ENCODE measurements around the gene FRMD4A. TPM values are rescaled to one million over a fixed set of nuclear protein-coding genes. Genes with fewer than 3 reads are reported as not detected.
A peak's percentile ranks its signal among the peaks of the same experiment; 100 is the strongest.

Gene FRMD4A
- total RNA-seq, 1 donor from 2014 or later = 0.64 TPM

DNA sequence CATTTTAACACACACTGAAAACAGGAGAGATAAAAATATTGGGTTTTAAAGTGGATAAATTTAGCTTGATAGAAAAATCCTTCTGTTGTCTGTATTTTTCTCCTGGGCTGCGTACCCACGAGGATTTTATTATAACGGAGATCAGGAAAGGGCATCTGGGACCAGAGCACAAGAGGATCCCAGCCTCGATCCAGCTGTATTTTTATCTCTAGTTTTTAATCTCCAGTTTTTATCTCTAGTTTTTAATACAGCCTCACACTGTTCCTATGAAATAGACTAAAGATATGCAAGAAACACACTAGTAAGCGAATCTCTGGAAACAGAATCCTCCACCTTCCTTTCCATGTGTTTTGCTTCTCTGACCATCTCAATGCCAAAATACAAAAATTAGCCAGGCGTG is 295.2 kb downstream of the FRMD4A start:
- intact Hi-C loops (cut with micrococcal nuclease) = no loop called here
- Mint-ChIP-seq H3K27me3 (peaks cover 19% of the 10 kb centered on the region), H3K4me3 (no peak overlapping the region), H3K9me3 (no peaks in the 10 kb centered on the region), H3K4me1 (peaks cover 6% of the 10 kb centered on the region), H3K36me3 (ENCODE audit: low read depth) (no peaks in the 10 kb centered on the region), H3K27ac (no peak overlapping the region)
- TF ChIP-seq, protein P1, sequence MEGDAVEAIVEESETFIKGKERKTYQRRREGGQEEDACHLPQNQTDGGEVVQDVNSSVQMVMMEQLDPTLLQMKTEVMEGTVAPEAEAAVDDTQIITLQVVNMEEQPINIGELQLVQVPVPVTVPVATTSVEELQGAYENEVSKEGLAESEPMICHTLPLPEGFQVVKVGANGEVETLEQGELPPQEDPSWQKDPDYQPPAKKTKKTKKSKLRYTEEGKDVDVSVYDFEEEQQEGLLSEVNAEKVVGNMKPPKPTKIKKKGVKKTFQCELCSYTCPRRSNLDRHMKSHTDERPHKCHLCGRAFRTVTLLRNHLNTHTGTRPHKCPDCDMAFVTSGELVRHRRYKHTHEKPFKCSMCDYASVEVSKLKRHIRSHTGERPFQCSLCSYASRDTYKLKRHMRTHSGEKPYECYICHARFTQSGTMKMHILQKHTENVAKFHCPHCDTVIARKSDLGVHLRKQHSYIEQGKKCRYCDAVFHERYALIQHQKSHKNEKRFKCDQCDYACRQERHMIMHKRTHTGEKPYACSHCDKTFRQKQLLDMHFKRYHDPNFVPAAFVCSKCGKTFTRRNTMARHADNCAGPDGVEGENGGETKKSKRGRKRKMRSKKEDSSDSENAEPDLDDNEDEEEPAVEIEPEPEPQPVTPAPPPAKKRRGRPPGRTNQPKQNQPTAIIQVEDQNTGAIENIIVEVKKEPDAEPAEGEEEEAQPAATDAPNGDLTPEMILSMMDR (IDR thresholded peaks at IDR 0.05) = no peak
- DNase-seq (no peak), ATAC-seq (ENCODE audit: low read depth) (no peak)
- CTCF ChIA-PET = no interaction called here
- POLR2A ChIA-PET = interaction anchor here (0.7 kb wide), 1 partner anchor 133 kb away, joined by 3 read pairs; no protein-coding TSS in a partner anchor

DNA sequence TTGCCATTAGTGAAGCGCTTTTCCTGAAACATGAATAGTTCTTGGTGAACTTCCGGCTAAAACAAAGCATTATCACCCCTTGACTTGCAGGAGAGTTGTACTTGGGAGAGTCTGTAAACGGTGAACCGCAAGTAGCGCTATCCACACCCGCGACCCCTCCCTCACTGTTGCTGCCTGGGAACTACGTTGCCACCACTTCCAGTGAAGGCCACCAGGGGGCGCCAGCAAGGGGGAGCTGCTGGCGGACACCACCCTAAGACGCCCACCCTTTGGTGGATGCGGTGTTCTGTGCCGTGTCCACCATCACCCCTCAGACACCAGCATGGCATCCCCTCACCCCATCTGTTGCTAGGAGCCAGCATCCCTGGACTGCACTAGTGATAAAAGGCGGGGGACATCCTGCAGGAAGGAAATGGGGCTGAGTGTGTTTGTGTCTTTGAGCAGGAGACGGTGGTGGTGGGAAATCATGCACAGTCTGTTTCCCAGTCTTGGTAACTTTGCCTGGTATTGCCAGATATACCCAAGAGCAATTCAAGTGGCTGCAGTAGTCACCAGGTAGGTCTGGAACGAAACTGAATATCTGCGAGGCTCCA is 298.2 kb downstream of the FRMD4A start:
- Mint-ChIP-seq H3K27ac (no peak overlapping the region), H3K36me3 (ENCODE audit: low read depth) (no peaks in the 10 kb centered on the region), H3K9me3 (no peaks in the 10 kb centered on the region), H3K4me1 (peaks cover 5% of the 10 kb centered on the region), H3K4me3 (no peak overlapping the region), H3K27me3 (peaks cover 28% of the 10 kb centered on the region)
- intact Hi-C loops (cut with micrococcal nuclease) = no loop called here
- DNase-seq = peak; percentile 23
- ChIA-PET CTCF (no interaction called here), POLR2A (no interaction called here)
- TF ChIP-seq, protein P1 (IDR thresholded peaks at IDR 0.05) = no peak
- no peak for ATAC-seq (ENCODE audit: low read depth)

DNA sequence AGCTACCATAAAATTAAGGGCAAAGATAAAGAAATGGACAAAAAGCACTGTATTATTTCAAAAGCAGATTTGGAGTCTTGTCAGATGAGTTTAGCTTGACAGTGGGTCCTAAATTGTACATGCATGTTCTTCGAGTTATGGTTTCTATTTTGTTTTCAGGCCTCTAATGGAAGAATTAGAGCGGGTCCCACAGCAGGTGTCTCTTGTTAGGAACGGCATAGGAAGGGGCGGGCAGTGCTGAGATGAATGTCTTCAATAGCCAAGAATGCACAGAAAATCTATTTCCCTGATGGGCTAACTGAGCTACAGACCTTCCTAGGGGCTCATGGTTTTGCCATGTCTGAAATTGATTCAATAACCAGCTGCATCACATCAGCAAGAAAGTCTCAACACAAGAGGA is 304.4 kb downstream of the FRMD4A start:
- Mint-ChIP-seq H3K27me3 (peaks cover 19% of the 10 kb centered on the region), H3K36me3 (ENCODE audit: low read depth) (no peaks in the 10 kb centered on the region), H3K27ac (no peak overlapping the region), H3K4me3 (no peak overlapping the region), H3K9me3 (no peaks in the 10 kb centered on the region), H3K4me1 (peaks cover 34% of the 10 kb centered on the region)
- TF ChIP-seq, protein P1 (IDR thresholded peaks at IDR 0.05) = no peak
- DNase-seq (no peak), ATAC-seq (ENCODE audit: low read depth) (no peak)
- intact Hi-C loops (cut with micrococcal nuclease) = no loop called here
- CTCF ChIA-PET = no interaction called here
- POLR2A ChIA-PET = interaction anchor here (0.5 kb wide), 1 partner anchor 26 kb away, joined by 3 read pairs; no protein-coding TSS in a partner anchor

DNA sequence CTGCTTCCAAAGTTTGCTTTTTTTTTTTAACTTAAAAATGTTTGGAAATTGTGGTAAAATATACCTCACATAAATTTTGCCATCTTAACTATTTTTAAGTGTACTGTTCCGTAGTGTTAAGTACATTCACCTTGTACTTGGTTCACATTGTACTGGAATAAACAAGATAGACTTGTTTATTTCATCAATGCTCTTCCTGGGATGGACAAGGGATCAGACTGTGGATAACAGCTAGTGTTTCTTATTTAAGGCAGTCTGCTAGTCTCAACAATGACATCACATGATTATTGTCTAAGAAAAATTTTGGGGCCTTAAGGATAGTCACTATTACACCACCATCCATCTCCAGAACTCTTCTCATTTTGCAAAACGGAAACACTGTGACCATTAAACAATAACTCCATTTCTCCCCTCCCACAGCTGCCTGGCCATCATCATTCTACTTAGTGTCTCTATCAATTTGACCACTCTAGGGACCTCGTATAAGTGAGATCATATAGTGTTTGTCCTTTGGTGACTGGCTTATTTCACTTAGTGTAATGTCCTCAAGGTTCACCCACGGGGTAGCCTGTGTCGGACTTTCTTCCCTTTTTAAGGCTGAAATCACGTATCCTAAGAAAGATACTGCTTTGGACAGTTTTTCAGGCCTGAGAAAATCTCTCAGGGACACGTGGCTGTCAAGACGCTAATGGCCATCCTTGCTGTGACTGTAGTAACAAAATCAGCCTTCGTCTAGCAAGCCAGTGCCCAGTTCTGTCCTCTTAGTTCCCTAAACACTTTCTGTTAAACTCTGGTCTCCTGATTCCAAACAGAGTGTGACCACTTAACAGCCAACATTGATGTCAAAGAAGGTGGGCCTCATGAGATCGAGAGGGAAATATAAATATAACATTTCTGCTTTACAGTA is 305.2 kb downstream of the FRMD4A start:
- ChIA-PET CTCF (no interaction called here), POLR2A (interaction anchor here (0.5 kb wide), 1 partner anchor 25 kb away, joined by 3 read pairs; no protein-coding TSS in a partner anchor)
- Mint-ChIP-seq H3K9me3 (no peaks in the 10 kb centered on the region), H3K36me3 (ENCODE audit: low read depth) (no peaks in the 10 kb centered on the region), H3K27ac (no peak overlapping the region), H3K4me3 (no peak overlapping the region), H3K27me3 (peaks cover 14% of the 10 kb centered on the region), H3K4me1 (peaks cover 35% of the 10 kb centered on the region)
- DNase-seq (no peak), ATAC-seq (ENCODE audit: low read depth) (no peak)
- intact Hi-C loops (cut with micrococcal nuclease) = no loop called here
- TF ChIP-seq, protein P1 (IDR thresholded peaks at IDR 0.05) = no peak

All from activated B cell treated with CpG ODN at 0.5 μM for 24 hours (primary cell).